RWPE2 (cell line): ENCODE results near the gene GINS1.

ENCODE experiments used
- ATAC-seq: fragments of 200-7000 bp; cut with Tn5 transposase; 3 replicates; pipeline ENCODE4 v1.9.1; 2021; ENCODE audit warnings: low read depth
- DNase-seq: peaks from one replicate; pipeline ENCODE4 v3.0.0-alpha.2; 2020; ENCODE audit warnings: low spot score
- H3K27ac ChIP-seq: fragments of 450-650 bp; 2 replicates; pipeline ENCODE4 v1.5.1; 2017; ENCODE audit warnings: mild to moderate bottlenecking; ENCODE audit not compliant: poor library complexity, severe bottlenecking
- H3K27me3 ChIP-seq: fragments of 250-450 bp; sonication (Bioruptor Pico); 2 replicates; pipeline ENCODE4 v1.5.1; 2021; ENCODE audit warnings: mild to moderate bottlenecking, moderate library complexity; ENCODE audit not compliant: insufficient read depth, poor library complexity, severe bottlenecking
- H3K36me3 ChIP-seq: fragments of 250-450 bp; sonication (Bioruptor Pico); 2 replicates; pipeline ENCODE4 v1.5.1; 2020; ENCODE audit warnings: low read depth, mild to moderate bottlenecking, moderate library complexity
- H3K4me1 ChIP-seq: fragments of 250-450 bp; sonication (Bioruptor Pico); 2 replicates; pipeline ENCODE4 v1.5.1; 2021; ENCODE audit warnings: mild to moderate bottlenecking, moderate library complexity; ENCODE audit not compliant: insufficient read depth, poor library complexity, severe bottlenecking
- H3K4me3 ChIP-seq: fragments of 250-450 bp; sonication (Bioruptor Pico); 2 replicates; pipeline ENCODE4 v1.5.1; 2021; ENCODE audit warnings: mild to moderate bottlenecking, moderate library complexity; ENCODE audit not compliant: severe bottlenecking
- H3K9me3 ChIP-seq: fragments of 250-450 bp; sonication (Bioruptor Pico); 2 replicates; pipeline ENCODE4 v1.5.1; 2021; ENCODE audit warnings: mild to moderate bottlenecking, moderate library complexity; ENCODE audit not compliant: severe bottlenecking
- TF ChIP-seq, protein P1 (sequence below): fragments of 450-650 bp; IDR thresholded peaks from one replicate; pipeline ENCODE4 v1.5.1; 2017; ENCODE audit warnings: mild to moderate bottlenecking, moderate library complexity; ENCODE audit not compliant: poor library complexity, severe bottlenecking

The GINS1 gene

DNA sequence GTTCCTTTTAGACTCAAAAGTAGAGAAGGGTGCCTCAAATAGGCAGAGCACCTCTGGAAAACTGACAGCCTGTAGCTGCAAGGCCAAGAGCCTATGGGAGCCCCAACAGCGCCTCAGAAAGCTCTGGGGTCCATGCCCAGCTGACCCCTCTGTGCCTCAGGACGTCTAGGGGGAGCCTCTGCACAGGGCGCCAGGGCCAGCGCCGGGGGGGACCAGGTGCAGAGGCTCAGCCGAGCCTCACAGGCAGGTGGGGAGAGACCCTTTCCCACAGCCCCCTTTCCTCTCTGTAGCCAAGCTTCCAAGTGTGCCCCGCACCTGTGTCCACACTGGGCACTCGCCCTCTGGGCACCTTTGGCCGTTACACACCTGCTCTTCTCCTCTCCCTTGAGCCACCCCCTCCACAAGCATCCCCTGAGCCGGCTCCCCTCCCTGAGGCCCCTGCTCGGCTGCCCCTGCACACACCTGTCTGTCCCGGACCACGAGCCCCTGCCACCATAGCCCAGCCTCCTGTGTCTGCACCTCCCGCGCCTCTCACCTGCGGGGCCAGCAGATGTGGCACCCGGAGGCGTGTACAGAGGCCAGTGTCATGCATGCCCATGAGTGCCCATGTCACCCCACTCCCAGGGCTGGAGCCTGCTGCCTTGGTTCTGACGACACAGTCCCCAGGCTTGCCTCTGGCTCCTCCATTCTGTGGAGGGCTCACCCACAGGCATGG, 53.2 kb downstream of the GINS1 start:
- H3K4me1 ChIP-seq, result no peaks in the 10 kb centered on the region
- no peak overlapping the region for H3K27ac ChIP-seq
- H3K4me3 ChIP-seq, result no peak overlapping the region
- no peaks in the 10 kb centered on the region for H3K36me3 ChIP-seq
- H3K27me3 ChIP-seq, result no peaks in the 10 kb centered on the region
- ATAC-seq (no peak), DNase-seq (no peak)
- no peaks in the 10 kb centered on the region for H3K9me3 ChIP-seq
- TF ChIP-seq, protein P1, sequence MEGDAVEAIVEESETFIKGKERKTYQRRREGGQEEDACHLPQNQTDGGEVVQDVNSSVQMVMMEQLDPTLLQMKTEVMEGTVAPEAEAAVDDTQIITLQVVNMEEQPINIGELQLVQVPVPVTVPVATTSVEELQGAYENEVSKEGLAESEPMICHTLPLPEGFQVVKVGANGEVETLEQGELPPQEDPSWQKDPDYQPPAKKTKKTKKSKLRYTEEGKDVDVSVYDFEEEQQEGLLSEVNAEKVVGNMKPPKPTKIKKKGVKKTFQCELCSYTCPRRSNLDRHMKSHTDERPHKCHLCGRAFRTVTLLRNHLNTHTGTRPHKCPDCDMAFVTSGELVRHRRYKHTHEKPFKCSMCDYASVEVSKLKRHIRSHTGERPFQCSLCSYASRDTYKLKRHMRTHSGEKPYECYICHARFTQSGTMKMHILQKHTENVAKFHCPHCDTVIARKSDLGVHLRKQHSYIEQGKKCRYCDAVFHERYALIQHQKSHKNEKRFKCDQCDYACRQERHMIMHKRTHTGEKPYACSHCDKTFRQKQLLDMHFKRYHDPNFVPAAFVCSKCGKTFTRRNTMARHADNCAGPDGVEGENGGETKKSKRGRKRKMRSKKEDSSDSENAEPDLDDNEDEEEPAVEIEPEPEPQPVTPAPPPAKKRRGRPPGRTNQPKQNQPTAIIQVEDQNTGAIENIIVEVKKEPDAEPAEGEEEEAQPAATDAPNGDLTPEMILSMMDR, result no peak

DNA sequence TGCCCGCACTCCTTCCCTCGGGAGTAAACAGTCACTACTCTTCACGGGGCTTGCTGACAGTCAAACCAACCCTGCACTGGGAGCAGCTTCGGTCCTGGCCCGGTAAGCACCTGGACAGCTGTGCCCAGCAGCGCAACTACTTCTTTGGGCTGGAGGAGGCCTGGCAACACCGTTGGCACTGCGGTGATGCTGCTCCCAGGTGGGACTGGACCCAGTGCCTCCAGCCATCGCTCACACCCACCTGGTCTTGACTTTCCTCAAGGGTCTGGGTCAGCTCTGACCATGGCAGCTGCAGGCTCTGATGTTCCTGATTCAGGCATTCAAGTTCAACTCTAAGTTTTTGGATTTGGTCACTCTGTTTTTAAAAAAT, 53.8 kb downstream of the GINS1 start:
- Histone ChIP-seq H3K4me3 (no peak overlapping the region), H3K9me3 (no peaks in the 10 kb centered on the region), H3K27ac (no peak overlapping the region), H3K4me1 (no peaks in the 10 kb centered on the region), H3K36me3 (no peaks in the 10 kb centered on the region), H3K27me3 (no peaks in the 10 kb centered on the region)
- TF ChIP-seq, protein P1, result no peak
- ATAC-seq, result no peak
- DNase-seq, result no peak

DNA sequence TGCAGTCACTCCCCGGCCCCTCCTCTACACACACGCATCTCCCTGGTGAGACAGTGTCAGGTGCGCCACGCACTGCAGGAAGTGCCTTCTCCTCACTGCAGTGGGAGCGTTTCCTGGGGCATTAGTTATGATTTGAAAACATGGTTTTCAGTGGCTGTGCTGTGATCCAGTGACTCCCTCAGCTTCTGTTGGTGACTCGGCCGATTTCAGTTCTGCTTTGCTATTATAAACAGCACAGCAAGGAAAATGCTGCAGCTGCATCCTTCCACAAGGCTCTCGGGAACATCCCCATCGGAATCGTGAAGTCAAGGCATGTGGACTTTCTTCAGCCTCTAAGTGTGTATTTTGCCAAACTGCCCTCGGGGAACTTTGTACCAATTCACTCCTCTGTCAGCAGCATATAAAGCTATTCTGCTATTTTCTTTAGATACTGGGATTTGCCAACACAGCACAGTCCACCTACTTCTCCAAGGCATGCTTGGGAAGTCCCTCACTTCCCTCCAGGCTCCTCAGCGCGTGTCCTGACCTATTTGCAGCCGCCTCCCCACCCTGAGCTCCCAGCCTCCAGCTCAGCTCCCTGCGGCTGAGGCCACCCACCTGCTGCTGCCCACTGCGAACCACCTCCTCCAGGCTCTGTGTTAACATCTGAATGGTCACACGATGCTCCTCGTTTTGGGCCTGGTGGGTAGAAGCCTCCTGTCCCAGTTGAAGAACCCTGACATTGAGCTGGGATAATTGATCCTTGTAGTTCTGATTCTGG, 54.5 kb downstream of the GINS1 start:
- H3K27ac ChIP-seq, result no peak overlapping the region
- no peak overlapping the region for H3K4me3 ChIP-seq
- H3K36me3 ChIP-seq, result no peaks in the 10 kb centered on the region
- no peaks in the 10 kb centered on the region for H3K27me3 ChIP-seq
- H3K9me3 ChIP-seq, result no peaks in the 10 kb centered on the region
- DNase-seq (no peak), ATAC-seq (no peak)
- TF ChIP-seq, protein P1, result no peak
- no peaks in the 10 kb centered on the region for H3K4me1 ChIP-seq

DNA sequence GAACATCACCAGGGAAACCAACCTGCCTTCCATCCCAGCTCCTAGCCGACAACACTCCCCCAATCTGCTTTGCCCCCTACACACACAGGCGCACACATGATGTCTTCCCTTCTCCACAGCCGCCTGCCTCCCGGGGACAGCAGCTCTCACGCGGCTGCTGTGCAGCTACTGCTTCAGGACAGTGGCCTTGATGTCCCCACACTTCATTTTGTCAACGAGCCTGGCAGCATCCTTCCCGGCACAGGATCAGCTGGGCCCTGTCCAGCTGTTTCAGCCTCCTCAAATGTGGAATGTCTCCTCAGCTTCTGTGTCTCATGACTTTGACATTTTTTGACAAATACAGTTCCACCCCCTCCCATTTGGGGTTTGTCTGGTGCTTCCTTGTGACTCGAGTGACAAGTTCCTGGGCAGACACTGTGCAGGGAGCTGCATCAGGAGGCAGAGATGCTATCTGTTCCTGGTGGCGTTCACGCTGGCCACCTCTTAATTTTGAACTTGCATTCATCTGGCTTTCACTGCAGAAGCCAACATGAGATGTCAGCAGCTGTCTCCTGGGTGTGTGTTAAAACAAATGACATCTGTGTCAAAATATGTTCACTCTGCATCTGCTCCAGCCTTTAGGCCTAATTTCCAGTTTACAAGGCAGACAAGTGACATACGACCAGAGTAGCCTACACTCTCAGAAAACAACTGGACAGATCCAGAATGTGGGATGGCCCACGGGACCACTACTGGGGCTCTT, 57.2 kb downstream of the GINS1 start:
- Histone ChIP-seq H3K9me3 (no peaks in the 10 kb centered on the region), H3K36me3 (peaks cover 4% of the 10 kb centered on the region; the same call in 1 of the 2 replicates), H3K4me3 (no peak overlapping the region), H3K27ac (no peak overlapping the region), H3K4me1 (no peaks in the 10 kb centered on the region), H3K27me3 (no peaks in the 10 kb centered on the region)
- ATAC-seq (no peak), DNase-seq (peak; percentile 29)
- TF ChIP-seq, protein P1, result no peak
